MV-4-11 (cell line): ENCODE data around the gene PARP4.
A peak's percentile ranks its signal among the peaks of the same experiment; 100 is the strongest.
"Not testable (repeated sequence)": the region's sequence is repeated elsewhere in the genome, so short reads cannot be mapped to it uniquely, and the experiment has no call there.

Source experiments
- DNase-seq: peaks from one replicate; lab custom pipeline; 2025; lab: John Stamatoyannopoulos, UW

Gene PARP4

GRCh38 chr13:24505756-24506155 lies 6.8 kb downstream of the PARP4 start:
- DNase-seq, result no peak

DNA sequence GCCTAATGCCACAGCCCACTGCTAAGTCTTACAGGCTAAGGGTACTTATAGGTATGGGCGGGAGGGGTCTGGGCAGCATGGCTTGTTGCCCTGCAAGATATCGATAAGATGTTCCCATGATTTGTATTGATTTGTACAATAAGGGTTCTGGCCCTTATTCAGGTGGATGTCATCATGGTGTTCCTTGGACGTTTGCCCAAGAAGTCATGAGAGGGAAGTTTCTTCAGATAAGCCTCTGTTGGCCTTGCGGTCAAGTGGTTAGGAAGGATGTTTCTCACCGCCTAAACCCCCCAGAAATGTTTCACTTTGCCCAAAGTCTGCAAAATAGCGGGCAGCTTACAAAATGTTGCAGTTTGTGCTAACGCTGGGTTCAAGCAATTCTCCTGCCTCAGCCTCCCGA lies 7.3 kb downstream of the PARP4 start:
- peak; percentile 29 for DNase-seq

DNA sequence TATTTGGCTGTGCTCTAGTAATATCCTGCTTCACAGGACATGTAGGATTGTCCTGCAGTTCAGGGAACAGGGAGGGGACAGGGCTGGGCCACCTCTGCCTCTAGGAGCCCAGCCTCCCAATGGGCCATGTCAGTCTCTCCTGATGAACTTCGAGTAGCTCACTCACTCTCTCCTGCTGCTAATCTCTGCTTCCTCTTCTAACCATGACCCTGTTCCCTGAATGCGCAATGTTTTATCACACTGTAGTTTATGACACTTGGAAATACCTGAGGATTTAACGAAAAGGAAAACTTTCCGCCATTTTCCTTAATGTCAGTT lies 9.2 kb downstream of the PARP4 start:
- peak; percentile 52 for DNase-seq

GRCh38 chr13:24502533-24503378 lies 9.8 kb downstream of the PARP4 start:
- DNase-seq, result no peak

DNA sequence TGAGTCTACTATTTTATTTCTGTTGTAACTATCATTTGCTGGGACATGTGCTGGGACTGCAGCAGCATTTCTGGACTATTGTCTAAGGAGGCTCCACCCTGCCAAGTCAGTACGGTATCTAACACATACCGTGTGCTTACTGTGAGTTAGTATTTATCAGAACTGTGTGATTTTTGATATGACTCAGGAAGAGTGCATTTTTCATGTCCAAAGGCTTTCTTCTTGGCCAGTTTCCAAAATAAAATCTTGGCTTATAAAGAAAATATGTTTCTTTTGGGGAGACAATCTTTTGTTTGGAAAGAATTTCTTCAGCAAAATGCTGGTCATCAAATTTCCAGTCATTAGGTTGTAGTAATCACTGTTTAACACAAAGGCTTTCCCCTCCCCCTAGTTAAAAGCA lies 11.6 kb downstream of the PARP4 start:
- no peak for DNase-seq

- no peak for DNase-seq
These were observed 14.8 kb downstream of the PARP4 start for GRCh38 chr13:24497742-24498141.

- not testable (repeated sequence) for DNase-seq
These were observed 16.3 kb downstream of the PARP4 start for GRCh38 chr13:24496295-24496694.

DNA sequence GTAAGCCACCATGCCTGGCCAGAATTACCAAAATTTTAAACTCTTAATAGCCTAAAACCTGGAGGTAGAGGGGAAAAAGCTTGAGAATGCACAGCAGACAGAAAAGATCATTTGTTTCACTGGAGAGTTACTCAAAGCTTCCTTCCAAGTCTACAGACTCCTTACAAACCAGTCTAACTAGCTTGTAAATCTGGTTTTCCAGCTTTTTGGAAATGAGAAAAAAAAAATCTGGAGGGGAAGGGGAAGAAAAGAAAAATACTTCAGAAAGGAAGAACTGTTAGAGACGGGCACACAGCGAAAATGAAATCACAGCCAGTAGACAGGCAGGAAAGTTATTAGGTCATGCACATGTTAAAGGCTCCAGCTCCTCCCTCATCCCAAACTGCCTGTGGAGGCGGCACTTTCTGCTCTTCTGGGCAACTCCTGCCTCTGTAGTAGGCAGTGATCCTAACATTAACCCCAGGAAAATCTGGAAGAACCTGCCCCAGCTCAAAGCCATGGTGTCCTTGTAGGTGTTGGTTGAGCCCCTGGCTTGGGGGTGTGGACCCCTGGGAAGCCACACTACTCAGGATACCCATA lies 17.3 kb downstream of the PARP4 start:
- no peak for DNase-seq

DNA sequence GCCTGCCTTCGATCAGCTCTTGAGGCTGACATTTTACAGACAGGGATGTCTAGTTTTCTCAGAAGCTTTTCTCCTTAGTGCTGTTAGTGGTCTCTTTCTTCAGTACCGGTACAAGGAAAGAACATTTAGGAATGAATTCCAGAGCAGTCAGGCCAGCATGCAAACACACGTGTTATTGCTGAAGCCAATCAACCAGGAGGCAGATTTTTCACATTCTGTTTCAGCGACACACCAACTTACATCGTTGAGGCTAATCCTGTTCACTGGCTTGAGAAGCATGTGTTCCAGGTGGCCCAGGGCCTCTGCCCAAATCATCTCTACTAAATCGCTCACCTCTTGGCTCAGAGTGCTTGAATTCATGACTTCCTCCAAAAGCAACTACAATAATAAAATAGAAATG lies 19.2 kb downstream of the PARP4 start:
- no peak for DNase-seq

DNA sequence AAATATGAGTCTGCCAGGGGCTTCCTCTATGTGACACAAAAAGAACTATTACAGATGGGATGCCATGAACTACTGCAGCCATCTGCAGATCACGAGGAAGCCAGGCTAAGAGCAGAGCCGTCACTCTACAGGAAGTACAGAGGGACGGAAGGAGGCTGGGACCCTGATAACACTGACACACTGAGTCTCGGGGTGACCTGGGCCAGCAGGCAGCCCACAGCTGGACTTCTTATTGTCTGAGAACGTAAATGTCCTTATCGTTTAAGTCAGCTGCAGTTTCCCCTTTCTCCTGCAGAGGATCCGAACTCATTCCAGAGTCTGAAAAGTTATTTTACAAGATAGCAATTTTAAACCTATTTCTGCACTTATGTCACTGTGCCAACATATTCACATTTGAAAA lies 20.7 kb downstream of the PARP4 start:
- no peak for DNase-seq

GRCh38 chr13:24489721-24490120 lies 22.9 kb downstream of the PARP4 start:
- DNase-seq, result no peak

DNA sequence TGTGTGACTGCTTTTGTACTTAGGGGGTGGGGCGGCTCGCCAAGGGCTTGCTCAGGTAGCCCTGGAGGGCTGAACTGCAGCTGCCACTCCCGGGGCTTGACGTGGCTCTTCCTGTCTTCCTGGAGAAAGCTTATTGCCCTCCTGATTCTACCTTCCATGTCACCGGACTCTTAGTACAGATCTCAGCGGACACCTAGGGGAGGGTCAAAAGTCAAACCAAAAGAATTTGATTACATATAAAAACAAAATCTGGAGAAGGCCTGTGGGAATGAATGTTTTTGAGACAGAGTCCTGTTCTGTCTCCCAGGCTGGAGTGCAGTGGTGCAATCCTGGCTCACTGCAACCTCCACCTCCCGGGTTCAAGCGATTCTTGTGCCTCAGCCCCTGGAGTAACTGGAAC lies 24.5 kb downstream of the PARP4 start:
- DNase-seq, result not testable (repeated sequence)

- DNase-seq, result not testable (repeated sequence)
These were observed 26.4 kb downstream of the PARP4 start for GRCh38 chr13:24486017-24486657.

DNA sequence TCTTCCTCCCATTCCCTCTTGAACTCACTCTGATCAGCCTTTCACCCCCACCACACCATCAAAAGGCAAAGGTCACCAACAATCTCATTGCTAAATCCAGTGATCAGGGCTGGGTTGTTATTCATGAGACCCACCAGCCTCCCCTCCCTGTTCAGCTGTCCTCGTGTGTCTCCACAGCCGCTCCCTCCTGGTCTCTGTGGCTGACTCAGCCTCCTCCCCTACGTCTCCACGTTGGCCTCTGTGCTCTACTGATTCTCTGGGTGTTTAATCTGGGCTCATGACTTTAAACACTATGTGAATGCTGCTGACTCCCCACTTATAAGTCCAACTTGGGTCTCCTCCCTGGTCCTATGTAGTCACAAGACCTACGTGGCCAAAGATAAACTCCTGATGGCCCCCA lies 38.9 kb downstream of the PARP4 start:
- DNase-seq, result no peak

- DNase-seq, result not testable (repeated sequence)
These were observed 40.4 kb downstream of the PARP4 start for GRCh38 chr13:24472129-24472528.

- DNase-seq, result no peak
These were observed 49.5 kb downstream of the PARP4 start for GRCh38 chr13:24463078-24463477.

DNA sequence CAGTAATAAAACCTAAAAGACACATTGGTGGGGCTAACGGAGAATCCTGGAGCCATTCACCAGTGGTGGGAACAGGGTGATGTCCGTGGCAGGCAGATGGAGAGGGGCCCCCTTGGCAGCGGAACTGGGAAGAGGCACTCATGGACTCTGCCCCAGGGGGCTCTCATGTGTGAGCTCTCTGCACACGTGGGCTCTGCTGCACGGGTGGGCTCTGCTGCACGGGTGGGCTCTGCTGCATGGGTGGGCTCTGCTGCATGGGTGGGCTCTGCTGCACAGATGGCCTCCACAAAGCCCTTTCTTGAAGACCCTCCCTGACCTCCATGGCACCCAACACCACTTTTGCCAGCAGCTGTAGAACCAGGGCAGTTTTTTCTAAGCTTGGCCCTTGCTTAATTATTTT lies 52.3 kb downstream of the PARP4 start:
- DNase-seq, result no peak

- DNase-seq, result no peak
These were observed 52.9 kb downstream of the PARP4 start for GRCh38 chr13:24459726-24460125.

DNA sequence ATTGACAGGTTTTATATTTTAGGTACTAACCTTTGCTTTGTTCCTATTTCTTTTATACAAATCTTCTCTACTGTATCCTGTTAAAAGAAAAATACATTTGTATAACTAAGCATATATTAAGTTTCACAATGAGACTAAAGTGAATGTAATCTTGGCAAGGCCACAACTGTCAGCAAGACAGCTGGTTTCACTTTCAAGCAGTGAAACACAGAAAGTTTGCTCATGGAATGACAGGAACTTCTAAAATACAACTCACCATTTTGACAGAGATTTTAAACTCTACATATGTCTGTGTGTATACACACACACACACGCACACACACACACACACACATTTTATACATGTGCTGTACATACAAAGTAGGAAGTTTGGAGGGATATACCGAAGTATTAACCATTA lies 53.3 kb downstream of the PARP4 start:
- peak; percentile 59 for DNase-seq

GRCh38 chr13:24458736-24459135 lies 53.8 kb downstream of the PARP4 start:
- no peak for DNase-seq

GRCh38 chr13:24456396-24456795 lies 56.2 kb downstream of the PARP4 start:
- DNase-seq, result no peak

- no peak for DNase-seq
These were observed 58.5 kb downstream of the PARP4 start for GRCh38 chr13:24454056-24454455.

DNA sequence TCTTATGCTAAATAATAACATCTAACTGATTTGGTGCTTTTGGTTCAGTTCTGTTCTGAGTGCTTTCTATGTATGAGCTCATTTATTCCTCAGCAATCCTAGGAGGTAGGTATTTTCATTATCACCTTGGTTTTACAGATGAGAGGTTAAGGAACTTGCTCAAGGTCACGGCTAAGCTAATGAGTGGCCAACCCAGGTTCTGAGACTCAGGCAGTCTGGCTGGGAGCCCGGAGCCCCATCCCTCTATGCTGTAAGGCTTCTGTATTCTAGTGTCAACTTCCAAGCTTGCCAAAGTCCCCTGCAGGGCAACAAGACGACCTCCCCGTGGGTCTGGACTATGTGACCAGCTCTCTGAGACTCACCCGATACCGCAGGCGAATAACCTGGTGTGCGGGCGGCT lies 60.5 kb downstream of the PARP4 start:
- no peak for DNase-seq
